ENCODE data around the gene BNC1. TPM values are rescaled to one million over a fixed set of nuclear protein-coding genes. Genes with fewer than 3 reads are reported as not detected.

The BNC1 gene
- polyA plus RNA-seq, 1 of the 3 experiments (the other 2 are of a cell fraction), result not detected

- H3K4me1 ChIP-seq (ENCODE audit: control insufficient read depth in 1 of 2, insufficient read depth in 2 of 2, low read depth in 1 of 2, low read length in 1 of 2), result peaks cover 0 to 7% of the 10 kb centered on the region in 2 experiments; a peak in 3 of 4 replicates
- H2AFZ ChIP-seq (ENCODE audit: low read depth), result no peak overlapping the region
- H3K9me2 ChIP-seq, result no peaks in the 10 kb centered on the region
- H3K4me2 ChIP-seq, result peak overlapping the region; percentile 42; the same call in 1 of the 2 replicates
- peaks cover 52% of the 10 kb centered on the region for H3K27me3 ChIP-seq (ENCODE audit: insufficient read depth)
- H3K27ac ChIP-seq (ENCODE audit: low read depth in 2 of 2, low read length in 1 of 2), result peak overlapping the region in 1 of 2 experiments; percentile 29; a peak in 2 of 4 replicates
- POLR2A ChIA-PET, result no interaction called here
- no peaks in the 10 kb centered on the region for H4K20me1 ChIP-seq (ENCODE audit: insufficient read depth)
- H3K79me2 ChIP-seq (ENCODE audit: insufficient read depth), result no peaks in the 10 kb centered on the region
- DNase-seq, result no peak
- WGBS (ENCODE audit: low lambda C conversion rate), result 5% methylated on average over 3 of the region's 3 CpGs
- TF ChIP-seq JUND (IDR thresholded peaks at IDR 0.05) (peak; percentile 49), FOSL2 (IDR thresholded peaks at IDR 0.05; ENCODE audit: borderline replicate concordance, low read depth) (peak; percentile 59), TCF12 (IDR thresholded peaks at IDR 0.05) (peak; percentile 60), TAF1 (IDR thresholded peaks at IDR 0.05; ENCODE audit: borderline replicate concordance, low read depth, low read length) (no peak), NFIC (IDR thresholded peaks at IDR 0.05; ENCODE audit: borderline replicate concordance) (peak; percentile 81), EP300 (IDR thresholded peaks at IDR 0.05; ENCODE audit: borderline replicate concordance in 1 of 2, low read depth in 1 of 2, low read length in 1 of 2) (peak in 1 of 2 experiments; percentile 56; a peak in 1 of 4 replicates), RXRA (IDR thresholded peaks at IDR 0.05; ENCODE audit: borderline replicate concordance, low read depth) (0 out of 2 replicates have a peak, but pooled peaks have one; percentile 38), TEAD4 (IDR thresholded peaks at IDR 0.05; ENCODE audit: borderline replicate concordance, insufficient read depth) (0 out of 2 replicates have a peak, but pooled peaks have one; percentile 51), GABPA (IDR thresholded peaks at IDR 0.05; ENCODE audit: low read depth) (no peak)
- TF ChIP-seq, protein P1, sequence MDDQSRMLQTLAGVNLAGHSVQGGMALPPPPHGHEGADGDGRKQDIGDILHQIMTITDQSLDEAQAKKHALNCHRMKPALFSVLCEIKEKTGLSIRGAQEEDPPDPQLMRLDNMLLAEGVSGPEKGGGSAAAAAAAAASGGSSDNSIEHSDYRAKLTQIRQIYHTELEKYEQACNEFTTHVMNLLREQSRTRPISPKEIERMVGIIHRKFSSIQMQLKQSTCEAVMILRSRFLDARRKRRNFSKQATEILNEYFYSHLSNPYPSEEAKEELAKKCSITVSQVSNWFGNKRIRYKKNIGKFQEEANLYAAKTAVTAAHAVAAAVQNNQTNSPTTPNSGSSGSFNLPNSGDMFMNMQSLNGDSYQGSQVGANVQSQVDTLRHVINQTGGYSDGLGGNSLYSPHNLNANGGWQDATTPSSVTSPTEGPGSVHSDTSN (IDR thresholded peaks at IDR 0.05), result peak; percentile 56
- no peak overlapping the region for H3K9ac ChIP-seq
- no peak overlapping the region for H3K4me3 ChIP-seq (ENCODE audit: low read depth in 2 of 2, low read length in 1 of 2)
- H3K9me3 ChIP-seq, result no peaks in the 10 kb centered on the region
- H3F3A ChIP-seq (replicated peaks; ENCODE audit: insufficient read depth), result peaks cover 21% of the 10 kb centered on the region
- no peaks in the 10 kb centered on the region for H3K36me3 ChIP-seq (replicated peaks in 1 of 2; ENCODE audit: control insufficient read depth in 1 of 2, insufficient read depth in 2 of 2, low read length in 1 of 2)
- CTCF ChIA-PET, result interaction anchor here (0.6 to 0.8 kb wide), 2 partner anchors 39 to 95 kb away, joined by 3 read pairs; no protein-coding TSS in a partner anchor
Observed at GRCh38 chr15:83287541-83288027, 3.1 kb upstream of the BNC1 start.

DNA sequence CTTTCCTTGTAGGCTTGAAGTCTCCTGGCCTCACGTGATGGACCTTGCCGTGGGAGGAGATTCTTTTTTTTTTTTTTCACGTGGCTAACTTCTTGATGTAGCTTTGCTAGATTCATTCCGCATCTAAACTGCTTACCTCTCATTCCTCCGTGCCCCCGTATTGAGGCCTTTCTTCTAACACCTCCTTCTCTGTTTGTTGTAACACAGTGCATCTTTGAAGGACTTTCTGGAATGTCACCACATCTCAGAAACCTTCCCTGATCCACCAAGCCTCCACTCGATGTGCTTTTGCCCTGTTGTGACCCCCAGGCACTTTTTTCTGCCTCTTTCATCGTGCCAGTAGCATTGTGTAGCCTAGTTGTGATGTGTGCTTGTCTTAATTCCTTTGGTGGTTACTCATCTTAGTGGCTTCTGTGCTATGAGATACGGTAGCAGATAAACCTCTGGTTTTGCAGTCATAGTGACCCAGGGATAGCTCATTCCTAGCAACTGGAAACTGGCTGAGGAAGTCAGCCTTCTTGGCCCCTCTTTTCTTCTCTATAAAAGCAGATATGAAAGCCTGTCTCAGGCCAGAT, 1.6 kb upstream of the BNC1 start:
- no peaks in the 10 kb centered on the region for H3K36me3 ChIP-seq (replicated peaks in 1 of 2; ENCODE audit: control insufficient read depth in 1 of 2, insufficient read depth in 2 of 2, low read length in 1 of 2)
- no peak overlapping the region for H3K27ac ChIP-seq (ENCODE audit: low read depth in 2 of 2, low read length in 1 of 2)
- H3K4me3 ChIP-seq (ENCODE audit: low read depth in 2 of 2, low read length in 1 of 2), result no peak overlapping the region
- peaks cover 21% of the 10 kb centered on the region for H3F3A ChIP-seq (replicated peaks; ENCODE audit: insufficient read depth)
- peaks cover 0 to 7% of the 10 kb centered on the region in 2 experiments; a peak in 3 of 4 replicates for H3K4me1 ChIP-seq (ENCODE audit: control insufficient read depth in 1 of 2, insufficient read depth in 2 of 2, low read depth in 1 of 2, low read length in 1 of 2)
- H4K20me1 ChIP-seq (ENCODE audit: insufficient read depth), result no peaks in the 10 kb centered on the region
- no peak for DNase-seq
- H3K79me2 ChIP-seq (ENCODE audit: insufficient read depth), result no peaks in the 10 kb centered on the region
- CTCF ChIA-PET, result interaction anchor here (0.6 to 1.1 kb wide), 2 partner anchors 38 to 1308 kb away, joined by 3 to 6 read pairs; no protein-coding TSS in a partner anchor
- 0 out of 2 replicates have a peak overlapping the region, but pooled peaks have one; percentile 11 for H3K4me2 ChIP-seq
- 46% methylated on average over 9 of the region's 9 CpGs for WGBS (ENCODE audit: low lambda C conversion rate)
- POLR2A ChIA-PET, result no interaction called here
- peaks cover 54% of the 10 kb centered on the region for H3K27me3 ChIP-seq (ENCODE audit: insufficient read depth)
- H3K9me3 ChIP-seq, result no peaks in the 10 kb centered on the region
- H3K9me2 ChIP-seq, result no peaks in the 10 kb centered on the region
- H3K9ac ChIP-seq, result no peak overlapping the region
- H2AFZ ChIP-seq (ENCODE audit: low read depth), result no peak overlapping the region
- peak; percentile 25; the same call in 1 of the 2 replicates for TF ChIP-seq POLR2AphosphoS5 (IDR thresholded peaks at IDR 0.05; ENCODE audit: low read depth, low read length)
- TF ChIP-seq MEF2A (IDR thresholded peaks at IDR 0.05; ENCODE audit: borderline replicate concordance, low read depth), result no peak
- TF ChIP-seq JUND (IDR thresholded peaks at IDR 0.05), result peak; percentile 78
- TF ChIP-seq SMC3 (IDR thresholded peaks at IDR 0.05; ENCODE audit: low read depth, low read length), result no peak
- TF ChIP-seq ELF1 (IDR thresholded peaks at IDR 0.05), result no peak
- peak; percentile 62 for TF ChIP-seq NFIC (IDR thresholded peaks at IDR 0.05; ENCODE audit: borderline replicate concordance)
- no peak for TF ChIP-seq SIN3A (IDR thresholded peaks at IDR 0.05; ENCODE audit: borderline replicate concordance, low read depth, low read length)
- TF ChIP-seq, protein P2, sequence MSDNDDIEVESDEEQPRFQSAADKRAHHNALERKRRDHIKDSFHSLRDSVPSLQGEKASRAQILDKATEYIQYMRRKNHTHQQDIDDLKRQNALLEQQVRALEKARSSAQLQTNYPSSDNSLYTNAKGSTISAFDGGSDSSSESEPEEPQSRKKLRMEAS (IDR thresholded peaks at IDR 0.05; ENCODE audit: low read depth), result 0 out of 2 replicates have a peak, but pooled peaks have one; percentile 25
- TF ChIP-seq REST (IDR thresholded peaks at IDR 0.05; ENCODE audit: low read depth, low read length), result no peak
- TF ChIP-seq YY1 (IDR thresholded peaks at IDR 0.05; ENCODE audit: low read depth), result no peak
- TF ChIP-seq, protein P1 (IDR thresholded peaks at IDR 0.05), result peak; percentile 60
- TF ChIP-seq MXI1 (IDR thresholded peaks at IDR 0.05; ENCODE audit: low read depth, low read length), result no peak
- TF ChIP-seq RFX5 (IDR thresholded peaks at IDR 0.05; ENCODE audit: low read length), result no peak
- no peak for TF ChIP-seq CHD2 (IDR thresholded peaks at IDR 0.05; ENCODE audit: low read length, partially characterized antibody)
- TF ChIP-seq NRF1 (IDR thresholded peaks at IDR 0.05; ENCODE audit: low read depth, low read length), result no peak

All from SK-N-SH (cell line).